K562 (cell line): ENCODE measurements around the gene HOXB1. TPM values are rescaled to one million over a fixed set of nuclear protein-coding genes. Genes with fewer than 3 reads are reported as not detected.

ENCODE experiments used
- BACH1 ChIP-seq: fragments of 200-800 bp; sonication (Bioruptor generic); IDR thresholded peaks from 2 replicates; pipeline ENCODE4 v1.6.1; 2016; ENCODE audit warnings: missing genetic modification characterization, missing compliant biosample characterization
- ELF2 ChIP-seq: fragments of 250-450 bp; sonication (Bioruptor Pico); IDR thresholded peaks from 2 replicates; pipeline ENCODE4 v1.5.0; 2021; ENCODE audit warnings: mild to moderate bottlenecking
- HOMEZ ChIP-seq: fragments of 250-450 bp; sonication (Bioruptor Pico); IDR thresholded peaks from 2 replicates; pipeline ENCODE4 v1.4.0; 2020; ENCODE audit warnings: mild to moderate bottlenecking, moderate library complexity
- ILF3 ChIP-seq: fragments of 450-650 bp; IDR thresholded peaks from 2 replicates; pipeline ENCODE4 v1.6.1; 2018; ENCODE audit warnings: antibody characterized with exemption, mild to moderate bottlenecking, moderate library complexity, borderline replicate concordance
- JUND ChIP-seq, 2 experiments: IDR thresholded peaks; 2 replicates in 1 of 2; 3 replicates in 1 of 2; pipeline ENCODE4 v1.6.1; 2011; ENCODE audit warnings: borderline replicate concordance in 2 of 2, low read depth in 2 of 2, low read length in 2 of 2, improper control_type of control experiment in 1 of 2, missing biosample characterization in 1 of 2, missing genetic modification characterization in 1 of 2, missing genetic modification reagents in 1 of 2
- LARP7 ChIP-seq: fragments of 450-650 bp; IDR thresholded peaks from 2 replicates; pipeline ENCODE4 v1.6.1; 2016
- OTX1 ChIP-seq: fragments of 450-650 bp; formaldehyde crosslinking; IDR thresholded peaks from 2 replicates; pipeline ENCODE4 v1.4.0; 2022; ENCODE audit warnings: mild to moderate bottlenecking
- POLR2B ChIP-seq: fragments of 450-650 bp; IDR thresholded peaks from 2 replicates; pipeline ENCODE4 v1.6.1; 2018; ENCODE audit warnings: low read depth; ENCODE audit not compliant: partially characterized antibody
- PPARD ChIP-seq: fragments of 250-450 bp; sonication (Bioruptor Pico); IDR thresholded peaks from 2 replicates; pipeline ENCODE4 v1.8.0; 2022; ENCODE audit warnings: inconsistent platforms, mild to moderate bottlenecking, moderate library complexity
- RFX7 ChIP-seq: fragments of 250-450 bp; sonication (Bioruptor Pico); IDR thresholded peaks from 2 replicates; pipeline ENCODE4 v1.5.1; 2021; ENCODE audit warnings: mild to moderate bottlenecking
- SMARCB1 ChIP-seq: IDR thresholded peaks from 2 replicates; pipeline ENCODE4 v1.6.1; 2011; ENCODE audit warnings: improper control_type of control experiment, low read depth; ENCODE audit not compliant: insufficient read length
- TCF3 ChIP-seq: sonication (generic); formaldehyde crosslinking; IDR thresholded peaks from 2 replicates; pipeline ENCODE4 v1.4.0; 2020; ENCODE audit warnings: mild to moderate bottlenecking, missing genetic modification reagents
- ZNF449 ChIP-seq: fragments of 250-450 bp; sonication (Bioruptor Pico); IDR thresholded peaks from 2 replicates; pipeline ENCODE4 v1.8.0; 2022; ENCODE audit warnings: moderate library complexity, mild to moderate bottlenecking, inconsistent platforms
- ZSCAN29 ChIP-seq: fragments of 450-650 bp; IDR thresholded peaks from 2 replicates; pipeline ENCODE4 v1.6.1; 2017
- ZSCAN32 ChIP-seq: fragments of 450-650 bp; formaldehyde crosslinking; IDR thresholded peaks from 2 replicates; pipeline ENCODE4 v1.4.0; 2020; ENCODE audit warnings: mild to moderate bottlenecking, moderate library complexity
- polyA plus RNA-seq, 8 experiments: library from polyadenylated mRNA; depleted of rRNA in 4 of 8; stranded (reverse) in 5 of 8; unstranded in 3 of 8; fragments of >200 nt; fragmentation: Nextera tagmentation in 2 of 8; fragmentation: Illumina TruSeq in 1 of 8; extraction: Ambion mirVana in 2 of 8; extraction: Trizol in 1 of 8; gene quantifications; 2 replicates each; pipeline versions ENCODE4 v1.2.1 to v1.2.3, GENCODE V29; 2011 to 2014; ENCODE audit warnings: inconsistent platforms in 1 of 8, missing spikeins in 1 of 8
- total RNA-seq, 7 experiments: library from RNA; depleted of rRNA in 6 of 7; stranded (reverse); fragments of >200 nt in 6 of 7; fragmentation: Illumina TruSeq in 2 of 7; extraction: Trizol in 2 of 7; gene quantifications; 2 replicates each; pipeline versions ENCODE4 v1.2.1 to v1.2.3, GENCODE V29; 2011 to 2021; ENCODE audit warnings: low replicate concordance in 1 of 7
- TF ChIP-seq, protein P1 (sequence below): fragments of 250-450 bp; sonication (Bioruptor Pico); IDR thresholded peaks from 2 replicates; pipeline ENCODE4 v1.5.0; 2022; ENCODE audit warnings: mild to moderate bottlenecking
- TF ChIP-seq, protein P2 (sequence below): fragments of 450-650 bp; IDR thresholded peaks from 2 replicates; pipeline ENCODE4 v1.7.1; 2018; ENCODE audit warnings: mild to moderate bottlenecking, low read depth; ENCODE audit not compliant: partially characterized antibody

The HOXB1 gene
- total and polyA plus RNA-seq, 9 of the 15 experiments (the other 6 are each of a cell fraction or from before 2014, with no cell fraction given) = 0.04 TPM; not detected in 8

DNA sequence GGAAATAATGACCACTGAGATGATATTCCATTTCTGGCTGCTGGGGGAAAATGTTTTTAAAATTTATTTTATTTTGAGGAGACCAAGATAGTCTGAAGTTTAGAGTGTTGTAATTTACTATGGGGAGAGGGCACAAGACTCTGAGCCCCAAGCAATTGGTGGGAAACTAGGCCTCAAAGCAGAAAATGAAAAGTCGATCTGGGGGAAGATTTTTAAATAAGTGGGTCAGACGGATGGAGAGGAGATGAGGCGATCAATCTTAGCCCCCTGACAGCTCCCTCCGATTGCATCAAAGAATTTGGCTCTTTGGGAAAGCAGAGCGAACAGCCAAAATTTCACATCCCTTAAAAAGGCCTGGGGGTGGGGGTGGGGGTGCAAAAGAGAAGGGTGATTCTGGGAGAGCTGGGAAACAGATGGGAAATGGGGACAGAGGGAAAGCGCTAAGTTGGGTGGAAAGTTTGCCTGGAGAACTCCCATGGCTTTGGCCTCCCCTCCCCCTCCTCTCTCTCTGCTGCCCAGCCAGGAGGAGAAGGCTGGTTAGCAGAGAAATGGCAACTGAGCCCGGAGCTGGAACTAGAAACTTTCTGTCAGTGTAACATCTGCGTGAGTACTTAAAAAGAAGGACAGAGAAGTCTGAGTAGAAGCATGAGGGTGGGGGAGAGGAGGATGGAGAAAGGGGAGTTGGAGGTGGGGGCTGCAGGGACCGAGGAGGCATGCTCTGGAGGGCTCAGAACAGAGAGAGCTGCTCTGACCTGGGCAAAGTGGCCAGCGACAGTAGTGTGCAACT lies 15.5 kb upstream of the HOXB1 start (continued):
- TF ChIP-seq PPARD (CRISPR knock-in tag) (no peak), RFX7 (CRISPR knock-in tag) (no peak), ZNF449 (CRISPR knock-in tag) (no peak), BACH1 (tag) (no peak; the same call in 1 of the 2 replicates), TCF3 (CRISPR knock-in tag) (no peak), SMARCB1 (no peak), JUND (IDR thresholded peaks at IDR 0.05; ENCODE audit: borderline replicate concordance, low read depth, low read length) (no peak; the same call in 1 of the 2 replicates), JUND (tag; IDR thresholded peaks at IDR 0.05; ENCODE audit: borderline replicate concordance, low read depth, low read length) (0 out of 3 replicates have a peak, but pooled peaks have one; percentile 6), HOMEZ (CRISPR knock-in tag) (no peak), ZSCAN29 (0 out of 2 replicates have a peak, but pooled peaks have one; percentile 19), LARP7 (0 out of 2 replicates have a peak, but pooled peaks have one; percentile 50), ILF3 (no peak), OTX1 (peak; percentile 67), ELF2 (CRISPR knock-in tag) (no peak), POLR2B (no peak), ZSCAN32 (0 out of 2 replicates have a peak, but pooled peaks have one; percentile 9)
- TF ChIP-seq, protein P1, sequence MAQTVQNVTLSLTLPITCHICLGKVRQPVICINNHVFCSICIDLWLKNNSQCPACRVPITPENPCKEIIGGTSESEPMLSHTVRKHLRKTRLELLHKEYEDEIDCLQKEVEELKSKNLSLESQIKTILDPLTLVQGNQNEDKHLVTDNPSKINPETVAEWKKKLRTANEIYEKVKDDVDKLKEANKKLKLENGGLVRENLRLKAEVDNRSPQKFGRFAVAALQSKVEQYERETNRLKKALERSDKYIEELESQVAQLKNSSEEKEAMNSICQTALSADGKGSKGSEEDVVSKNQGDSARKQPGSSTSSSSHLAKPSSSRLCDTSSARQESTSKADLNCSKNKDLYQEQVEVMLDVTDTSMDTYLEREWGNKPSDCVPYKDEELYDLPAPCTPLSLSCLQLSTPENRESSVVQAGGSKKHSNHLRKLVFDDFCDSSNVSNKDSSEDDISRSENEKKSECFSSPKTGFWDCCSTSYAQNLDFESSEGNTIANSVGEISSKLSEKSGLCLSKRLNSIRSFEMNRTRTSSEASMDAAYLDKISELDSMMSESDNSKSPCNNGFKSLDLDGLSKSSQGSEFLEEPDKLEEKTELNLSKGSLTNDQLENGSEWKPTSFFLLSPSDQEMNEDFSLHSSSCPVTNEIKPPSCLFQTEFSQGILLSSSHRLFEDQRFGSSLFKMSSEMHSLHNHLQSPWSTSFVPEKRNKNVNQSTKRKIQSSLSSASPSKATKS (CRISPR knock-in tag) = no peak
- TF ChIP-seq, protein P2, sequence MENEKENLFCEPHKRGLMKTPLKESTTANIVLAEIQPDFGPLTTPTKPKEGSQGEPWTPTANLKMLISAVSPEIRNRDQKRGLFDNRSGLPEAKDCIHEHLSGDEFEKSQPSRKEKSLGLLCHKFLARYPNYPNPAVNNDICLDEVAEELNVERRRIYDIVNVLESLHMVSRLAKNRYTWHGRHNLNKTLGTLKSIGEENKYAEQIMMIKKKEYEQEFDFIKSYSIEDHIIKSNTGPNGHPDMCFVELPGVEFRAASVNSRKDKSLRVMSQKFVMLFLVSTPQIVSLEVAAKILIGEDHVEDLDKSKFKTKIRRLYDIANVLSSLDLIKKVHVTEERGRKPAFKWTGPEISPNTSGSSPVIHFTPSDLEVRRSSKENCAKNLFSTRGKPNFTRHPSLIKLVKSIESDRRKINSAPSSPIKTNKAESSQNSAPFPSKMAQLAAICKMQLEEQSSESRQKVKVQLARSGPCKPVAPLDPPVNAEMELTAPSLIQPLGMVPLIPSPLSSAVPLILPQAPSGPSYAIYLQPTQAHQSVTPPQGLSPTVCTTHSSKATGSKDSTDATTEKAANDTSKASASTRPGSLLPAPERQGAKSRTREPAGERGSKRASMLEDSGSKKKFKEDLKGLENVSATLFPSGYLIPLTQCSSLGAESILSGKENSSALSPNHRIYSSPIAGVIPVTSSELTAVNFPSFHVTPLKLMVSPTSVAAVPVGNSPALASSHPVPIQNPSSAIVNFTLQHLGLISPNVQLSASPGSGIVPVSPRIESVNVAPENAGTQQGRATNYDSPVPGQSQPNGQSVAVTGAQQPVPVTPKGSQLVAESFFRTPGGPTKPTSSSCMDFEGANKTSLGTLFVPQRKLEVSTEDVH = peak; percentile 21
